Measurements from ENCODE around the gene PKD1L1.

The PKD1L1 gene

GRCh38 chr7:47813620-47814260 lies 134.5 kb downstream of the PKD1L1 start:
- no peak overlapping the region for H3K4me3 ChIP-seq (ENCODE audit: low read depth, low read length)
- no peaks in the 10 kb centered on the region for H3K9me3 ChIP-seq (ENCODE audit: control insufficient read depth, insufficient read depth, low read depth, low read length)
- H3K4me1 ChIP-seq (ENCODE audit: control insufficient read depth, insufficient read depth, low read length): no peaks in the 10 kb centered on the region
- TF ChIP-seq ZNF837 (tag by site-specific recombination; IDR thresholded peaks at IDR 0.05): no peak
- TF ChIP-seq ZNF148 (tag by site-specific recombination; IDR thresholded peaks at IDR 0.05; ENCODE audit: borderline replicate concordance): no peak
- TF ChIP-seq ZBTB8A (tag by site-specific recombination; IDR thresholded peaks at IDR 0.05): no peak
- TF ChIP-seq ZNF544 (tag by site-specific recombination; IDR thresholded peaks at IDR 0.05): no peak
- no peak for TF ChIP-seq REST (tag by site-specific recombination; IDR thresholded peaks at IDR 0.05)
- TF ChIP-seq ZNF530 (tag by site-specific recombination; IDR thresholded peaks at IDR 0.05; ENCODE audit: low read depth): no peak
- TF ChIP-seq YY2 (tag by site-specific recombination; IDR thresholded peaks at IDR 0.05): no peak
- no peak for TF ChIP-seq TSHZ1 (tag by site-specific recombination; IDR thresholded peaks at IDR 0.05; ENCODE audit: borderline replicate concordance)
- TF ChIP-seq ZNF266 (tag by site-specific recombination; IDR thresholded peaks at IDR 0.05; ENCODE audit: low read depth): no peak
- no peak for TF ChIP-seq ZNF514 (tag by site-specific recombination; IDR thresholded peaks at IDR 0.05)
- no peak for TF ChIP-seq ZNF24 (tag by site-specific recombination; IDR thresholded peaks at IDR 0.05)
- TF ChIP-seq SCRT2 (tag by site-specific recombination; IDR thresholded peaks at IDR 0.05): no peak
- TF ChIP-seq SETDB1 (IDR thresholded peaks at IDR 0.05; ENCODE audit: insufficient read length, low read length): no peak
- TF ChIP-seq ZBTB10 (tag by site-specific recombination; IDR thresholded peaks at IDR 0.05): no peak
- no peak for TF ChIP-seq ZNF366 (tag by site-specific recombination; conservative IDR thresholded peaks at IDR 0.05)
- TF ChIP-seq TRIM28 (IDR thresholded peaks at IDR 0.05; ENCODE audit: borderline replicate concordance, low read length): no peak
- TF ChIP-seq GFI1B (tag by site-specific recombination; IDR thresholded peaks at IDR 0.05): no peak
- ChIA-PET POLR2A (no interaction called here), CTCF (interaction anchor here (1.8 to 1.9 kb wide), 2 partner anchors 22 to 548 kb away, joined by 7 read pairs; no protein-coding TSS in a partner anchor)
- no peak overlapping the region for H3K27ac ChIP-seq (ENCODE audit: extremely low read depth, low read depth, low read length)
- H3K36me3 ChIP-seq (ENCODE audit: control insufficient read depth in 2 of 2, insufficient read depth in 1 of 2, low read length in 2 of 2): no peaks in the 10 kb centered on the region

Measured in HEK293 (cell line).